ENCODE data around the gene KIF2A.
A peak's percentile ranks its signal among the peaks of the same experiment; 100 is the strongest.

KIF2A gene

DNA sequence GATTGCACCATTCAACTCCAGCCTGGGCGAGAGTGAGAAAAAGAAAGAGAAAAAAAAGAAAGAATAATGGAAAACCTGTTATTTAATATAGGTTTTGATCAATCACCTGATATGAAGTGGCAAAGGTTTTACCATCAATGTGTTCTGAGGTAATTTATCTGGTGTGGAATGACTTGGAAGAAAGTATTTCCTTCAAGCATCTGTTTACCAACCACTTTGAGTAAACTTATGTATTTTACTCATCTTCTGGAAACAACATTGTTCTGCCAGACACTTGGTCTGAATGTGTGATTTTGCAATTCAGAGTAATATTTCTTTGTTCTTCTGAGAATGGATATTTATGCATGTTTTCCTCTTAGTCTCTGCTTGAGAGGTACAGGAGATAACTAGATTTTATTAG lies 24.3 kb downstream of the KIF2A start:
- no peak for DNase-seq

GRCh38 chr5:62331921-62332320 lies 25.9 kb downstream of the KIF2A start:
- DNase-seq = no peak

DNA sequence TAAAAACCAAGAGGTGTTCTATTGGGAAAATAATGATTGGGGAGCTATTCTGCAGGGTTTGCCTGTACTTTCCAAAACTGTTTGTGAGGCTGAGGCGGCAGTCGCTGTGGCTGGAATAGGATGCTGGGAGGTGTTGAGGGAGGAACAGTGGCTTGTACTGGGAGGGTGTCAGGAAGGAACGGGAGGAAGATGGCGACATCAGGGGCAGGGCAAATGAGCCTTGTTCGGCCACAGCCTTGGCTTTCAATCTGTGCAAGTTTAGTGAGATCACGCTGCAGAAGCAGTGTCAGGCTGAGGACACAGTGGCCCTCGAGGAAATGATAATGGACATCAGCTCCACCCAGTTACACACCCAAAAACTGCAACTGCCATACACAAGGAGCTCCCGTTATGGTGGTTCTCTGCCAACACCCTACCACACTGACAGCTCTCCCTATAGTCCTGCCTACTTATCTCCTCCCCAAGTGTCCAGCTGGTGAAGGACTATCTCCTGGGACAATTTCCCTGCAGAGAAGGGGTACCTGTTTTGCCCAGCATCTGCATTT lies 27.3 kb downstream of the KIF2A start:
- no peak for DNase-seq

GRCh38 chr5:62334082-62334481 lies 28.1 kb downstream of the KIF2A start:
- DNase-seq = no peak

DNA sequence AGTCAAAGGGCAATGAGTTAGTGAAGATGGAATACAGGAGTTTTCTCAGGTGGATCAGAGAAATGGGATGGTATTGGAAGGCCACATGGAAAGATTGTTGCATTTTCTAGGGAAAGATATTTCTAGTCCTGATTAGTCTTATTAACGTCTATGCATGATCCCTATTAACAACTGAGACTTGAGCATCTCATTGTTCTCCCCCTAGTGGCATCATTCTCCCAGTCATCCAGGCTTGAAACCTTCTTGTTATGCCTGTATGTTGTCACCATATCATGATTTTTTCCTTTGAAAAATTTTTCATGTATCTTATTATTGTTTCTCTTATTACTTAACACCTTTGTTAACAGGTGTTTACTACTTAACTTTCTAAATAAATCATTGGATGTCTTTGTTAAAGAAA lies 34.4 kb downstream of the KIF2A start:
- no peak for DNase-seq

- DNase-seq = no peak
Observed at GRCh38 chr5:62340979-62341378, 35.0 kb downstream of the KIF2A start.

DNA sequence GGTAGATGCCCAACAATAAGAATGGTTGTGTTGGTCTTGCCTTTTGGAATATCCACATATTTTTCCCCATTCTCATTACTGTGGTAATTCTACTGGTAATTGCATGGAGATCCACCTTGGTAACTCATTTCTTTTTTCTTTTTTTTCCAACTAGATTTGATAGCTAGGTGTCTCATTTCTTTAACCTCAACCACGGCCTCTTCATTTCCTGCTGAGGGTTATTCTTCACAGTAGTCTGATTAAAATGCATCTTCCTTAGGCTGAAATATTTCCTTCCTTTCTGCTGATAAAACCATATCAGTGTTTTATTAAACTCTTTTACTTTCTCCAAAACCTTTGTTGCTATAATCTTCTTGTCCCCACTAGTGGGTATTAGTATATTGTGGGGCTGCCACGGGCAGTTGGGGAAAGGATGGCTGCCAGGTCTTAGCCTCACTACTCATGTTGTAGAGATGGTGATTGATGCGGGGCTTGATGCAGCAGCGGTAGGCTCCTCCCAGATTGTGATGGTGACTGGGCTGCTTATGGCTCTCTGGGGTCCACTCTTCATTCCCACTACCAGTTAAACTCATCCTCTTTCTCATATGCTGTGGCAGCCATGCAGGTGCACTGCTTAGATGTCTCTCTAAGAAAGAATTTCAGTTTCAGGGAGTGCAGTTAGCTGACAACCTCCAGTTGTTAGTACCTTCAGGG lies 35.9 kb downstream of the KIF2A start:
- DNase-seq = no peak

DNA sequence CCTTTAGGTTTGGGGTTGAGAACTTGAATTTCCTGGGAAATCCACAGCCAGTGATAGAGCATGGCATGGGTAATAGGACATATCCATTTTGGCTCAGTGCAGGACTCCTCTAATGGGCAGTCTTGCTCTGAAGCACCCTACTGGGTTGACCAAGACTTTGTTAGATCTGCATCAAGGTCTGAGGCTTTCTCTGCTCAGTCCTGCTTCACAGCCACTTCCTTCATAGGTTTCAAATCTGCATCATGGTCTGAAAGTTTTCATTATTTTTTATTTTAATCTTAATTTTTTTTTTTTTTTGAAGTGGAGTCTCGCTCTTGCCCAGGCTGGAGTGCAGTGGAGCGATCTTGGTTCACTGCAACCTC lies 36.5 kb downstream of the KIF2A start:
- no peak for DNase-seq

DNA sequence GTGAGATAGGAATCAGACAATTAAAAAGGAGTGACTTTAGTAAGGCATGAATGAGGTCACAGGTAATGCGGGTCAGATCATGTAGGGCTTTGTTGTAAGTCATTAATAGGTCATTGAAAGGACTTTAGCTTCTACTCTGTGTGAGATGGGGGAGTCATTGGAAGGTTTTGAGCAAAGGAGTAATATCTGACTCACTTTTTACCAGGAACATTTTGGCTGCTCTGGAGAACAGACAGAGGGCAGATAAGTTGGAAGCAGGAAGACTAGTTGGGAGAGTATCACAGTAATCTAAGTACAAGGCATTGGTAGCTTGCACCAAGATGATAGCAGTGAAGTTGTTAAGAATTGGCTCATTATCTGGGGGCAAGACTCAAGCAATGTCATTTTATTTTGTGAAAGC lies 37.4 kb downstream of the KIF2A start:
- no peak for DNase-seq

GRCh38 chr5:62346748-62347147 lies 40.7 kb downstream of the KIF2A start:
- DNase-seq = no peak

- no peak for DNase-seq
Observed at GRCh38 chr5:62347928-62348327, 41.9 kb downstream of the KIF2A start.

DNA sequence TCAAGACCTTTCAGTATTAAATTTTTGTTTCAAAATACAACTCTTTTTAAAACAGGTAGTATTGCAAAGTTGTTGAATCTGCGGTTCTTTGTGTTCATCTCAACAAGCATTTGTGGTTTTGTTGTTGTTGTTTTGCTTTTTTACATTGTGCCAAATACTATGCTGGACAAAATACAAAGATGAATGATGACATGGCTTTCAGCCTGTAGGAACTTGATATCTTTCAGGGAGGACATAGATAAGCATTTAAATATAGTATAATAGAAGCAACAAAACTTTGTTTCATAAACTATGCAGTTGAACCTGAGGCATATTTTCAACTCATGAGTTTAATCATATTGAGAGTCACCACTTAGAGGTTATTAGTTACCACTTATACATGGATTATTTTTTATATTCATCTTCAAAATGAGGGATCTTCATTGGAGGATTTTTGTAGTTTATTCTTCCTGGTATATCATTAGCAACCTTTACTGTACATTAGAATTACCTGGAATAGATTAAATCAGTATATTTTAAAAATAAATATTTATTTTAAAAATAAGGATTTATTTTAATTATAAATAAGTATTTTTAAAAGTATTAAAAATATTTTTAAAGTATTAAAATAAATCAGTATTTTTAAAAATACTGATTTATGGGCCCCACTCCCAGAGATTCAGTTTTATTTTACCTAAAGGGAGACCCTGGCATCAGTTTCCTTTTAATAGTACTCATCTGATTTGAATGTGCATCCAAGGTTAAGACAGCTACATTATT lies 42.9 kb downstream of the KIF2A start:
- DNase-seq = no peak

- DNase-seq = peak; percentile 26
Observed at GRCh38 chr5:62354028-62354874, 48.2 kb downstream of the KIF2A start.

DNA sequence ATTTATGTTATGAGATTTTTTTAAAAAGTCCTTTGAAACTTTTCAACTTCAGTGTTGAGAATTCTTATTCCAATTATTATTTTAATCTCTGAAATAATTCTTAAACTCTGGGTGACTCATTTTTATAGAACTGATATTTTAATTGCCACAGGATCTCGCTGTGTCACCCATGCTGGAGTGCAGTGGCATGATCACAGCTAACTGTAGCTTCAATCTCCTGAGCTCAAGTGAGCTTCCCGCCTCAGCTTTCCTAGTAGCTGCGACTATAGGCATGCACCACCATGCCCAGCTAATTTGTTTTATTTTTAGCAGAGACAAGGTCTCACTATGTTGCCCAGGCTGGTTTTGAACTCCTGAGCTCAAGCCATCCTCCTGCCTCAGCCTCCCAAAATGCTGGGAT lies 56.7 kb downstream of the KIF2A start:
- DNase-seq = no peak

GRCh38 chr5:62369039-62369438 lies 63.0 kb downstream of the KIF2A start:
- no peak for DNase-seq

DNA sequence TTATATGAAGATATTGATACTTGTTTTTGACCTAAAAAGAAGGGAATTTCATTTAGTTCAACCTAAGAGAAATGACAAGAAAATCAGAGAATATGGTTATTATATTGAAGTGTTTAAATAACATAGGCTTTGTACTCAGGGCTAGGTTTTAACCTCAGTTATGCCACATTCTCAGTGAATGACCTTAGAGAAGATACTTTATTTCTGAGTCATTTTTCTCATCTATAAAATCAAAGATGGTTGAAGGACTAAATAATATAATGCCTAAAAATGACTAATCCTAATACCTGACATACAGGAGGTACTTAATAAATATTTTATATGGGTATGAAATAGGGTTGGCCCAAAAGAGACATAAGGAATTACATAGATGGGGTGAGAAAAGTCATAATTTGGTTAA lies 65.4 kb downstream of the KIF2A start:
- DNase-seq = no peak

GRCh38 chr5:62372600-62372999 lies 66.6 kb downstream of the KIF2A start:
- no peak for DNase-seq

GRCh38 chr5:62373382-62373781 lies 67.4 kb downstream of the KIF2A start:
- DNase-seq = no peak

DNA sequence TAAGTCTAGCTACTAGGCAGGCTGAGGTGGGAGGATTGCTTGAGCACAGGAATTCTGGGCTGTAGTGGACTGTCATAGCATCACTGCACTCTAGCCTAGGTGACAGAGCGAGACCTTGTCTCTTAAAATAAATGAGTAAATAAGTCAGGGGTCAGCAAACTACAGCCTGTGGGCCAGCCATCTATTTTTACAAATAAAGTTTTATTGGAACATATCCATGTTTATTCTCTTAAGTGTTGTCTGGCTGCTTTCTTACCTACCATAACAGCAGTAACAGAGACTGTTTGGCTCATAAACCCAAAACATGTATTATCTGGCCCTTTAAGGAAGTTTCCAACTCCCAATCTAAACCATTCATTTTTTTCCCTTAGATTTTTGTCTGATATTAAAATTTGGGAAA lies 68.1 kb downstream of the KIF2A start:
- no peak for DNase-seq

GRCh38 chr5:62375627-62376026 lies 69.6 kb downstream of the KIF2A start:
- no peak for DNase-seq

- DNase-seq = no peak
Observed at GRCh38 chr5:62376064-62376463, 70.1 kb downstream of the KIF2A start.

DNA sequence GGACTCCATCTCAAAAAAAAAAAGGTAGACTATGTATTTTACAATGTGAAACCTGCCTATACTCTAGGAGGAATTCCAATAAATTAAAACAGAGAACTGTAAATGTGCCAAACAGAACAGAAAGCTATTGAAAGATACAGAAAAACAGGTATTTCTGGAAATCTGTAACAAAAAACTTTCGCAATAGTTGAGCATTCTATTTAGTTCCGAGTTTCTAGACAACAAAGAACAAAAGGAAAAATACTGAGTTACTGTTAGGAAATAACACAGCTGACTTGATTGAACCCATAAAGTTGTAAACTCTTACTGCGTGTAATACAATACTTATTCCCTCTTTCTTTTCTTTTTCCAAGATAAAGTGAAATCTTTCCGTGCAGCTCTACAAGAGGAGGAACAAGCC lies 79.1 kb downstream of the KIF2A start:
- DNase-seq = no peak

- DNase-seq = no peak
Observed at GRCh38 chr5:62385816-62386400, 79.9 kb downstream of the KIF2A start.
